ENCODE measurements around the gene ERC2.

Gene ERC2

GRCh38 chr3:55543181-55543614, 925.1 kb downstream of the ERC2 start:
- TF ChIP-seq CREB5 (CRISPR knock-in tag; IDR thresholded peaks at IDR 0.05; ENCODE audit: low read depth) = no peak
- TF ChIP-seq GLIS3 (CRISPR knock-in tag; IDR thresholded peaks at IDR 0.05) = no peak
- TF ChIP-seq SNAI2 (CRISPR knock-in tag; IDR thresholded peaks at IDR 0.05) = no peak
- ATAC-seq = no peak

GRCh38 chr3:55541456-55541855, 926.8 kb downstream of the ERC2 start:
- no peak for ATAC-seq
- no peak for TF ChIP-seq ARNTL (CRISPR knock-in tag; IDR thresholded peaks at IDR 0.05; ENCODE audit: borderline replicate concordance, low read depth)
- no peak for TF ChIP-seq OSR1 (CRISPR knock-in tag; IDR thresholded peaks at IDR 0.05)
- no peak for TF ChIP-seq SNAI2 (CRISPR knock-in tag; IDR thresholded peaks at IDR 0.05)
- TF ChIP-seq TCF4 (CRISPR knock-in tag; IDR thresholded peaks at IDR 0.05; ENCODE audit: borderline replicate concordance) = no peak
- TF ChIP-seq ZNF565 (CRISPR knock-in tag; conservative IDR thresholded peaks at IDR 0.05; ENCODE audit: low read depth) = no peak
- no peak for TF ChIP-seq ESRRG (CRISPR knock-in tag; IDR thresholded peaks at IDR 0.05)
- no peak for TF ChIP-seq ZFP30 (CRISPR knock-in tag; IDR thresholded peaks at IDR 0.05)
- no peak for TF ChIP-seq ZFP3 (CRISPR knock-in tag; IDR thresholded peaks at IDR 0.05)
- TF ChIP-seq TSHZ2 (CRISPR knock-in tag; IDR thresholded peaks at IDR 0.05) = no peak
- TF ChIP-seq ZNF8 (CRISPR knock-in tag; IDR thresholded peaks at IDR 0.05) = no peak
- no peak for TF ChIP-seq GLIS3 (CRISPR knock-in tag; IDR thresholded peaks at IDR 0.05)
- TF ChIP-seq CSRNP3 (CRISPR knock-in tag; IDR thresholded peaks at IDR 0.05) = no peak
- TF ChIP-seq TOX (CRISPR knock-in tag; IDR thresholded peaks at IDR 0.05; ENCODE audit: borderline replicate concordance) = no peak

- TF ChIP-seq ZFP30 (CRISPR knock-in tag; IDR thresholded peaks at IDR 0.05) (no peak), ARNTL (CRISPR knock-in tag; IDR thresholded peaks at IDR 0.05; ENCODE audit: borderline replicate concordance, low read depth) (no peak), ZNF8 (CRISPR knock-in tag; IDR thresholded peaks at IDR 0.05) (no peak), ZFP3 (CRISPR knock-in tag; IDR thresholded peaks at IDR 0.05) (no peak), TCF4 (CRISPR knock-in tag; IDR thresholded peaks at IDR 0.05; ENCODE audit: borderline replicate concordance) (no peak), TSHZ2 (CRISPR knock-in tag; IDR thresholded peaks at IDR 0.05) (no peak)
- ATAC-seq = no peak
Observed at GRCh38 chr3:55541016-55541415, 927.3 kb downstream of the ERC2 start.

- no peak for TF ChIP-seq PATZ1 (CRISPR knock-in tag; IDR thresholded peaks at IDR 0.05; ENCODE audit: borderline replicate concordance)
- no peak for TF ChIP-seq CSRNP3 (CRISPR knock-in tag; IDR thresholded peaks at IDR 0.05)
- no peak for TF ChIP-seq GLIS3 (CRISPR knock-in tag; IDR thresholded peaks at IDR 0.05)
- no peak for TF ChIP-seq OSR1 (CRISPR knock-in tag; IDR thresholded peaks at IDR 0.05)
- no peak for TF ChIP-seq CSDC2 (CRISPR knock-in tag; IDR thresholded peaks at IDR 0.05)
- TF ChIP-seq TCF4 (CRISPR knock-in tag; IDR thresholded peaks at IDR 0.05; ENCODE audit: borderline replicate concordance) = no peak
- TF ChIP-seq TOX (CRISPR knock-in tag; IDR thresholded peaks at IDR 0.05; ENCODE audit: borderline replicate concordance) = no peak
- TF ChIP-seq ZFP3 (CRISPR knock-in tag; IDR thresholded peaks at IDR 0.05) = no peak
- TF ChIP-seq ISL1 (CRISPR knock-in tag; IDR thresholded peaks at IDR 0.05) = no peak
- TF ChIP-seq CREB5 (CRISPR knock-in tag; IDR thresholded peaks at IDR 0.05; ENCODE audit: low read depth) = no peak
- no peak for TF ChIP-seq ZNF565 (CRISPR knock-in tag; conservative IDR thresholded peaks at IDR 0.05; ENCODE audit: low read depth)
- TF ChIP-seq ARNTL (CRISPR knock-in tag; IDR thresholded peaks at IDR 0.05; ENCODE audit: borderline replicate concordance, low read depth) = no peak
- TF ChIP-seq BACH2 (CRISPR knock-in tag; IDR thresholded peaks at IDR 0.05; ENCODE audit: borderline replicate concordance) = no peak
- TF ChIP-seq ESRRG (CRISPR knock-in tag; IDR thresholded peaks at IDR 0.05) = no peak
- TF ChIP-seq ZC3H10 (CRISPR knock-in tag; IDR thresholded peaks at IDR 0.05) = no peak
- no peak for ATAC-seq
Observed at GRCh38 chr3:55540579-55540978, 927.7 kb downstream of the ERC2 start.

Measured in SK-N-SH treated with all-trans-retinoic acid at 6 μM for 48 hours (cell line).